Inferior parietal cortex (tissue), 1 donor: ENCODE measurements around the gene UCN3.
A peak's percentile ranks its signal among the peaks of the same experiment; 100 is the strongest.

Experiments
- DNase-seq: peaks from one replicate; pipeline ENCODE4 v3.0.0-alpha.2; 2016; ENCODE audit errors: extremely low spot score

The UCN3 gene, protein sequence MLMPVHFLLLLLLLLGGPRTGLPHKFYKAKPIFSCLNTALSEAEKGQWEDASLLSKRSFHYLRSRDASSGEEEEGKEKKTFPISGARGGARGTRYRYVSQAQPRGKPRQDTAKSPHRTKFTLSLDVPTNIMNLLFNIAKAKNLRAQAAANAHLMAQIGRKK

DNA sequence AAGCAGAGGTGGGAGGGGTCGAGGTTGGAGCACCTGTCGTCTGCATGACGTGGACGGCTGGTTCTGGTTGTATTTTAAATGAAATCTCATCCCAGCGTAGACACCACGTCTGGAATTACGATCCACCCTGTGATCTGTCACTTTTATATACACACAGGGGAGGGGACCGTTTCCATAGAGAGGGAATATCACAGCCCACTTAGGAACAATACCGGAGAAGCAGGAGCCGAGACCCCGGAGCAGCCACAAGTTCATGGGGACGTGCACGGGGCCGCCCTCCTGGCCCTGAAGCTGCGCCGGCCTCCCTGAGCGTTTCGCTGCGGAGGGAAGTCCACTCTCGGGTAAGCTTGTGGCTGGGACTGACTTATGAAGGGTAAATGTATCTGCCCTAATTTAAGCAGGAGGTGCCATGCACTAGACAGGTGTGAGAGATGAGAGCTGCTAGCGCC lies at the start of gene UCN3:
Gene UCN3, plus strand, starts transcription at position 77 of the 449 bp plus-strand sequence. CDS start 8,755 bp downstream, outside the sequence.
- DNase-seq = no peak

DNA sequence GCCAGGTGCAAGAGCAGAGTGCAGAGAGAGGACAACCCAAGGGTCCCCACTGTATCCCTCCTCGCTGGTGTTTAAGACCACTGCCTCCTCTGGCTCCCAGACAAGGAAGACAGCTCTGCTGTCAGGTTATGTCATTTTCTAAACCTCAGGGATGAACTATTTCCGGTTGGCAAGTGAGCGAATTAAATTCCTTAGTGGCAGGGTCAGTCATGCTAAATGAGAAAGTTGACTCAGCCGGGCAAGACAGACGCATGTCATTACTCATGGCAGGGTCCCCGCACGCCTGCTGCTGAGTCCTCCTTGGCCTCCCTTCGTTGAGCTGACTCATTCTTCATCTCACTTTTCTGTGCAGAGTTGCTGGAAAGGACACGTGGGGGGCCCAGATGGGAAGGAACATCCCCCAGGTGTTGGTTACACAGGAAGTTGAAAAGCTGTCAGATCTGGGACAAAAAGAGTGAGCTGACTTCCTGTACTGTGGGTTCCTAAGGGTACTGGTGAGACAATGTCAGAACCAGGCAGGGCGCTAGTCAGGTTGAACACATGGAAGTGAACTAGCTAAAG lies 47.1 kb upstream of the UCN3 start:
- DNase-seq = peak; percentile 2

DNA sequence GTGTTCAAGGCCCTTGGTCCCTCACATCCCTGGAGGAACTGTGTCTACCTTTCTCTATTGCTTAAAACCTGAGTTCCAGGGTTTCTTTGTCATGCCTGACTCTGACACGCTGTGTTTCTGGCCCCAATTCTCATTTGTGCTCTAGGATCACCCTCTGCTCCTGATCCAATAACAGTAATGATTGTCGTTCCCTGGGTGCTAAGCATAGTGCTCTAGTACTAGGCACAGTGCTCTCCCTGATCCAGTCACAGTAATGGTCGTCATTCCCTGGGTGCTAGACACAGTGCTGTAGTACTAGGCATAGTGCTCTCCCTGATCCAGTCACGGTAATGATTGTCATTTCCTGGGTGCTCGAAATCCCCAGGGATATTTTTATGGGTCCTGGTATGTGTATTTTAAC lies 46.6 kb upstream of the UCN3 start:
- no peak for DNase-seq

DNA sequence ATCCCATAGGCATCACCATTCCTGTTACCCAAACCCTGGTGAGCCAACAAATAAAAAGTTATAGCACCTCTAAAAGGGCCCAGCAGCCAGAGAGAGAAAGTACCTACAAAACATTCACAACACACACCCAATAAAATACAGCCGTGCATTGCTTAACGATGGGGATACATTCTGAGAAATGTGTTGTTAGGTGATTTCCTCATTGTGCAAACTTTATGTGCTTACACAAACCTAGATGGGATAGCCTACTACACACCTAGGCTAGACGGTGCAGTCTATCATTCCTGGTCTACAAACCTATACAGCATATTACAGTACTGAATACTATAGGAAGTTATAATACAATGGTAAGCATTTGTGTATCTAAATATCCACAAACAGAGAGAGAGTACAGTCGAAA lies 44.9 kb upstream of the UCN3 start:
- no peak for DNase-seq

DNA sequence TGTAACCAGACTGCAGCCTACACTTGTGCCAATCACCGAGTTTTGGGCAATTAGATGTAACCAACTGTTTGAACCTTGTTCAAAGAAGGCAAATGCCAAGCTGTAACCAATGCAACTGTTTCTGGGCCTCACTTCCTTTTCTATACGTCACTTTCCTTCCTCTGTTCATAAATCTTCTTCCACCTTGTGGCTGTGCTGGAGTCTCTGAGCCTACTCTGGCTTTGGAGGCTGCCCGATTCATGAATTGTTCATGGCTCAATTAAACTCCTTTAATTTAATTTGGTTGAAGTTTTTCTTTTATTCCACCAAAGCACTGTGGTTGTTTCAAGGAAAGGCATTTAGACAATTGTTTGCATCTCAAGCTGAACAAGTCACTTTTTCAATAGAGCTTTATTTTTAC lies 43.5 kb upstream of the UCN3 start:
- no peak for DNase-seq

DNA sequence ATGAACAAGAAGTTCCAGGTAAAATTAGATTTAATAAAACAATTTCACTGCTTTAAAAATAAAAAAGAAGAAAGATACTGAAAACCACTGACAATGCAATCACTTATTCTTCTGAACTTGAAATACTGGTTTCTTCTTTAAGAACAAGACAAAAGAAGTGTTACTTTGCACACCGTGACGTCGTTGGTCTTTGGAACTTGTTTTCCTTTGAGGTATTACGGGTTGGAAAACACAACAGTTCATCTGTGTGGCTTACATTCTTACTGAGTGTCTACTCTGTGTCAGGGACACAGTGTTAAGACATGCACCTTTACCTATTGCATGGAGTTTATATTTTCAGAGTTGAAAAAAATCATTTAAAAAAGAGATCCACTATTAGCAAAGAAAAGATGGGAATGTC lies 41.3 kb upstream of the UCN3 start:
- DNase-seq = no peak

DNA sequence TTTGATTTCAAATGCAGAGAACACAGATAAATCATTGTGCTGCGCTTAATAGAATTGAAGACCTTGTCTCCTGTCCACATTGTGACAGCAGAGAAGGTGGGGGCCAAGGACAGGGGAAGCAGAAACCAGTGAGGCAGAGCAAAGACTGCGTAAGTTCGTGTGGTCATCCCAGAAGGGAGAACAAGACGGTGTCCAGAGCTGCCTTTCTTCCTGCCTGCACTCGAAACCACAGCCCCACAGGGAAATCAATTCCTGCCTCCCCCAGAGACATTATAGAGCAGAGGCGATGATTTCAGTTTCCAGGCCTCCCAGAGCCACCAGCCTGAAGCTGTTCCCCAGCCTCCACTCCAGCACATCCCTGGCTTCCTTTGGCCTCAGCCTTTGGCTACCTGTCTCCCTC lies 39.7 kb upstream of the UCN3 start:
- no peak for DNase-seq

DNA sequence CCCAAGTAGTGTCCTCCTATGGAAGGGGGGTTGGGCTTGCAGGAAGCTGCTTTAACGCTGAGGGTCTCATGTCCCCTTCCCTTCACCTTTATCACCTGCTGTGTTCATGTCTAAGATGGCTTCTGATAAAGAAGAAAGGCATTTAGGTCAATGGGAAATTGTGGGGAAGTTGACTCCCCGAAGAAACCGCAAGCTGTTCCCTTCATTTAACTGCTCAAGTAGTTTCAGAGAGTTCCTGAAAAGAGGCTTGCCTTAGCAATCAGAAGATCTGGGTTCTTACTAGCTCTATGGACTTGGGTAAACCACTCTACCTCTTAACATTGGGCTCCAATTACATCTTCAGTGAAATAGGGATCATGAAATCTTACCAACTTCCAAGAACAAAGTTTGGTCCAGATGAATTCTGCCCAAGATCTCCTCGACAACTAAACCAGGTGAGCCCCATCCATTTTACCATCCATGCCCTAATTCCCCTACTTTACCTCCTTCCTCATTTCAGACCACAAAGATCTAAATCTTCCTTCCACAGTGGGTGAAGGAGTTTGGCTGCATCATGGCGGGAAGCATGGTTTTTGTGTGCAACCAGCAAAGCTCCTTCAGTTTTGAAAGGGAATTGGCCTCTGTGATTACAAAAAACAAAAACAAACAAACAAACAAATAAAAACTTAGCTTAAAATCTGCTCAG lies 30.4 kb upstream of the UCN3 start:
- DNase-seq = no peak

DNA sequence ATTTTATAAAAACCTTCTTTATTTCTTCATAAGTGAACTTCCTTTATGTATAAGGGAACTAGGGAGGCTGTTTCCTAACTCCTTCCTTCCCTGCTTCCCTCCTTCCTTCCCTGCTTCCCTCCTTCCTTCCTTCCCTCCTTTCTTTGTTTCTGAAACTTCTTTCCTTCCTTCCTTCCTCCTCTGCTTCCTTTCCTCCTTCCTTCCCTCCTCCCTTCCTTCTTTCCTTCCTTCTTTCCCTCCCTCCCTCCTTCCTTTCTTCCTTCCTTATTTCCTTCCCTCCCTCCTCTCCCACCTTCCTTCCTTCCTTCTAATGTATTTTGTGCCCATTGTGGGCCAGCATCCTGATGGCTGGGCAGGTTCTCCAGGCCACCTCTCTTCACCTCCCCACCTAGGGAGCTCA lies 26.8 kb upstream of the UCN3 start:
- DNase-seq = no peak

DNA sequence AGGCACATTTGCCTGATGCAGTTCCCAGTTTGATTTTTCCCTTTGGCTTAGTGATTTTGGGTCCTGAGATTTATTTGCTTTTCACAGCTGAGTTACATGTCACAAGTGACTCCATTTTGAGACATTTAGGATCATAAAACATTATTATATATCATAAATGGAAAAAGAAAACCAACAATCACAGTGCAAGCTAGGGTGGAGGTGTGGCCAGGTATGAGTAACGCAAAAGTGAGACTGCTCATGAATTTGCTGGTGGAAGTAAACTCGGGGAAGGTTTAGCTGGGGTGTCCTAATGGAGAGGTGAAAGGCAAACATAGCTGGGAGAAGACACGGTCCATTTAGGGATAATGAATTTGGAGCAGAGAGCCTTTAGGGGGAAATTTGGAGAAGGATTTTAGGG lies 21.7 kb upstream of the UCN3 start:
- DNase-seq = no peak

DNA sequence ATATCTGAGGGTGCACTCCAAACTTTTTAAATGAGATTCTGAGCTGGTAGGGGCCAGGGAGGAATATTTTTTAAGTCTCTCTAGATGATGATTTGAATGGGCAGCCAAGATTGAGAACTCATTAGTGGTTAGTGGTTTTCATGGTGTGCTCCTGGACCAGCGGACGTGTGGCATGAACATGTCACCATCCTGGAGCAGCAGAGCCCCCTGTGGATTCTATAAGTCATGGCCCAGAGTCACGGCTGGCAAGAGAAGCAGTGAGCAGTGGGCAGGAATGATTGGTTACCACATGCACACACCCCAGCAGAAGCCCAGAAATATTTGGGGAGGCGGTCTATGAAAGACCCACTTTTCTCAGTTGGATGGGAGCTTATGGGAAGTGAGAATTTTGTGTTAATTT lies 21.2 kb upstream of the UCN3 start:
- DNase-seq = no peak

DNA sequence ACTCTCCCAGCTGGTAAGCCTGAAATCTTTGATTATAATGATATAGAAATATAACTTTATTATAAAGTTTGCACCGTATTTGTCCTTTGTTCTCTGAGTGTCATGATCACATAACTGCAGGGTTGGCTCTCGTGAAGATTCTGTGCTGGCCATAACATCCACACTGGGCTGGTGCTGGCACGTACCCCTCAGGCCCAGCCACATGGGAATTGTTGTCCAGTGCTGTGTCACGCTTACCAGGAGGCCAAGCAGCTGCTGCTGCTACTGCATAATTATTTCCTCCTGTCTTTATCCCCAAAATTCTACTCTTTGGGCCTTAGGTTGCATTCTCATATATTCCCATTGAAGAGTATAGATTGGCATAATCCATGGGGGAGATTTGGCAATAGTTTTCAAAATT lies 20.8 kb upstream of the UCN3 start:
- no peak for DNase-seq

DNA sequence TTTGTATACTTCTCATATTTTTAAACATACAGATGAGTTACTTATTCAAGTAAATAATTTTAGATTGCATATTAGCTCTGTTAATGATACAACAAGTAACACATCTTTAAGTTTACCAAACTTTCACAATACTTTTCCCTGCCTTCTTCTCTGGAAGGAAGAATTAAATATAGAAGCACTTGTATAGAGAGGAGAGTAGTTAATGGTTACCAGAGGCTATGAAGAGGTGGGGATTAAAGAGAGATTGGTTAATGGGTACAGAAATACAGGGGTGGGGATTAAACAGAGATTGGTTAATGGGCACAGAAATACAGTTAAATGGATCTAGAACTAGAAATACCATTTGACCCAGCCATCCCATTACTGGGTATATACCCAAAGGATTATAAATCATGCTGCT lies 20.0 kb upstream of the UCN3 start:
- no peak for DNase-seq

DNA sequence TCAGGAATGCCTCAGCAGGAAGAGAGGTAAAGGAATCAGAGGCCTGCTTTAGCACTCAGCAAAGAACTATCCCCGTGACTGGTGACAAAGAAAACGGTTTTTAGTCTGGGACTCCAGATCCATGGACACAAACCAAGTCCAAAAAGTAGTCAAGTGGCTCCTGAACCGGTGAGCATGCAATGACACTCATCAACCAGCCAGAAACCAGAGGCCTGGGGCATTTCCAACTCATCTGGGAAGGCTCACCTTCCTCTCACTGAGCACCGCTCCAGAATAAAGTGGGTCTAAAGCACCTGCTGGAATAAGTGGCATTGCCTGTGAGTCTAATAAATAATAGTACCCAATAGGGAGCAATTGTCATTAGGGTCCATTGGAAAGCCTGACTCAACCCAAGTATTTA lies 17.9 kb upstream of the UCN3 start:
- DNase-seq = no peak

DNA sequence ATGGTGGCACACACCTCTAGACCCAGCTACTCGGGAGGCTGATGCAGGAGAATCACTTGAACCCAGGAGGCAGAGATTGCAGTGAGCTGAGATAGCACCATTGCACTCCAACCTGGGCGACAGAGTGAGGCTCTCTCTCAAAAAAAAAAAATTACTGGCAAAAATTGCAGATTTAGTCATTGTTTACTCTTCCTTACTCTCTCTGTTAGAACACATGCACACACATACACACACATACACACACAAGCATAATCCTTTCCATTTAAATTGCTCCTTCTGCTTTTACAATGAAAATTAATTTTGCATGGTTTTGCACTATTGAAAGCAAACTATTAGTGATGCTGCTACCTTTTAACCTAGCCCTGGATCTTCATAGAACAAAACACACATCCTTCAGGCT lies 15.4 kb upstream of the UCN3 start:
- no peak for DNase-seq

DNA sequence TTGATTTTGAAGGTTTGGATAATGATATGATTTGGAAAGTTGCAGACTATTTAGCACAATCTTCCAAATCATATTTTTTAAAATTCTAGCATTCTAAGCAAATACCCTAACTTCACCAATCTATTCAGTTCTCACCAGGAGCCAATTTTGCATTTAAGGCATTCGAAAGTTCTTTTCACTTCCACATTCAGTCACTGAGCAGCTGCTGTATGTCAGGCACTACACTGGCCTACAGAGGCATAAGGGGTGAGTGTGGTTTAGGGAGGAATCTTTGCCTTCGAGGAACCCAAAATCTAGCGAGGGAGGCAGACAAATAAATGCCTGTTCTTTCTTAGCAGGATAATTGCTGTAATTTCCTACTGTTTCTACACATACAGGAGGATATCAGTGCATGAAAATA lies 10.7 kb upstream of the UCN3 start:
- no peak for DNase-seq

DNA sequence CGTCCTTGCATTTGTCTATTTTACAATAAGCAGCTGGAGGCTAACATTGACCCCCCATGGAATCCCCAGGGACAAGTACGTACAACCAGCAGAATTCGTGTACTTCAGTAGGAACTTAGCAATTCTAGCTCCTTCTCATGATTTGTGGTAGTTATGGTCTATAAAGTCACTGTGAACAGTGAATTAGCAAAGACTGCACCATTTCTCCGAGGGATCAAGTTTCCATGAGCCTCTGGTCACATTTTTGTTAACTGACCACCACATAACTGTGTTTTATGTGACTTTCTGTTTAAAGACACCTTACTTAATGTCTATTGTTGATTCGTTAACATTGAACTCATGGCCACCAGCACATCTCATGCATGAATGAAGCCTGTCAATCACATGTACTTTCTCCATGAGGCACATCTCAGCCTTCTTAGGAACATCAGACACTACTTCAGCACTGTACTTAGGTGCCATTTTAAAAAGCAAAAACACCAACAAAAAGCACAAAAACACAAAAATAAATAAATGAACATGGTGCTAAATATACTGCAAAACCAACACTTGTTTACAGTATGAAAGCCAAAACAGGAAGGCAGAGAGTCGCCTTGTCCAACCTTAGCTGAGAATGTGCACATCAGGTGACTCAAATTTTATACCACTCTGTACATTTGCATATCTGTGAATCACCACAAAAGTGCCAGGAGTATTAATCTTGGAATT lies 9.0 kb upstream of the UCN3 start:
- no peak for DNase-seq

DNA sequence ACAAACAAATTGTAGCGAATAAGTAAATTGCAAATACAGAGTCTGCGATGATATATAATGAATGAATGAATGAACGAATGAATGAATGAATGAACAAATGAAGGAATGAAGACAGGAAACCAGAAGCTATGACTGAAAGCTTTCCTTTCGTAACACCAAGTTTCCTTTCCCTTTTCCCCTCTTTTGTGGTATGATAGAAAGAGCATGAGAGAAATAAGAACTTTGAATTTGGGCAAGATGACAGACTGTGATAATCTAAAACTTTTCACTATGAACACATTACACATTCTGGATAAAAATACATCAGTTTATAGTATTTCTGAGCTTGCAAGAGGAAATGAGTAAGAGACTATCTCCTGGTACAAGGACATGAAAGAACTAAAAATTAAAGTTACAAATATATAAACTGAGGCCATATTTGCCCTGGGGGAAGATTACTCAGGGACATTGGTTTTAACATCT lies 8.4 kb upstream of the UCN3 start:
- DNase-seq = no peak

DNA sequence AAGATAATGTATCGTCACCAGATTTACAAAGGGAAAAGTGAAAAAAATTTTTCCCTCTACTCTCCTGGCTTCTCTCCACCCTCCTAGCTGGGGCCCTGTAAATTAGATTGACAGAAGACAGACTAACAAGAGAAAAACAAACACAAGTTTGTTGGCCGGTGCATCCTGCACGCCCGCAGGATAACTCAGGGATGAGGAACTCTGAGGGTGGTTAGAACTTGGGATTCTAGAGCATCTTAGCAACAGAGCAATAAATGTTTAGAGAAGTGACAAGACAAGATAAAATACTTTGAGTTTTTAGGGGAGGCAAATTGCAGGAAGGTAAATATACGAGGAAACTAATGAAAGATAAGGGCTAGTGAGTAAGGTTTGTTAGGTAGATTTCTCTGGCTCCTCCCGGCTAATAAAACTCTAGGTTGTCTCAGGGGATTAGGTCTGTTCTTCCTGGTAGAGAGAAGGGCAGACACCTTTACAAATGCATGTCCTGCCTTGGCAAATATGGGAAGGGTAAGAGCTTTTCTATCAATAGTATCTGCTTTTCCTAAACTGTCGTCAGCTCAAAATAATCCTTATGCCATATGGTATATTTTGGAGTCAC lies 4.3 kb upstream of the UCN3 start:
- DNase-seq = no peak

DNA sequence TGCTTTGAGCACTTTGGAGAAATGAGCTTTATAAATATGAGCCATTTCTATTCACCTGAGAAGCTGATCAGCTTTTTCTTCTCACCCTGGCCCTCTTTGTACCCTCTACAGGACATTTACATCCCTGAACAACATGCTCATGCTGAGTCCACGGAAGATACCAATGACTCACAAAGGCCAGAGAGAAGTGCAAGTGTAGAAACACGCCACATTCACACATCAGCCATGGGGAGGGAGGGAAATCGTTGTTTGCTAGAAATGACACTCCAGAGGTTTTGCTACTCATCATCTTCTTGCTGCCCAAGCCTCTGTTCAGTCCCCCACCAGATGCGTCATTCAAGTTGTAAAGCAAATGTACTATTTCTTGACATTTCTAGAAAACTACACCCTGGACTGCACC lies 2.8 kb upstream of the UCN3 start:
- DNase-seq = no peak

DNA sequence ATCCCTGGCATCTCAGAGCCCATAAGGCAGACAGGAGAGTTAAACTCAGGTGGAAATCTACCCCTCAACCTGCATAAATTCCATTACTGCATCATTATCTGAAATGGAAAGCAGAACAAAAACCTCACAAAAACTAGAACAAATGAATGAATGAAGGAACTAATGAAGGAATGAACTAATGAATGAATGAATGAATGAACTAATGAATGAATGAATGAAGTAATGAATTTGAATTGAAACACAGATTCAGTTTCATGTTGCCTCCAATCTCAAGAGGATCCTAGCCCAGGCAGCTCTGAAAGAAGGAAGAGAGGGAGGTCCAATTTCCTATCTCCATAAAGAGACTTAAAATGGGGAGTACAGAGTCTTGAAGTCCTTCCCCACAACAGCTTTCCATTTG lies 1.9 kb upstream of the UCN3 start:
- no peak for DNase-seq

DNA sequence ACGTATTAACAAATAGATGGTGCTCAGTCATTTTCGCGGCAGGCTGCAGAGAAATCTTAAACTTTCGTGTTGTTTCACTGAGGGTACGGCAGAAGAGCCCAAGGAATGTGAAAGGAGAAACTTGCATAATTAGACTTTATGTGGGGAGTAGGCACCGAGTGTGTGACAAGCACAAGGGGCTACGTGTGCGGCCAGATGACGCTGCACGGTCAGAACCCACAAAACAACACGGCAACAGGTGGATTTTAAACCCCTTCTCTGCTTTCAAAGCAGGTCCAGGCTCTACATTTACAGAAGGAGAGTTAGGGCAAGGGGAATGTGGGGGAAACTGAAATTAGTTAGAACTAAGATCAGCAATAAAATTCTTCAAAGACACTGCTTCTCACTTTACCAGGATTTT lies 392 bp upstream of the UCN3 start:
- no peak for DNase-seq

DNA sequence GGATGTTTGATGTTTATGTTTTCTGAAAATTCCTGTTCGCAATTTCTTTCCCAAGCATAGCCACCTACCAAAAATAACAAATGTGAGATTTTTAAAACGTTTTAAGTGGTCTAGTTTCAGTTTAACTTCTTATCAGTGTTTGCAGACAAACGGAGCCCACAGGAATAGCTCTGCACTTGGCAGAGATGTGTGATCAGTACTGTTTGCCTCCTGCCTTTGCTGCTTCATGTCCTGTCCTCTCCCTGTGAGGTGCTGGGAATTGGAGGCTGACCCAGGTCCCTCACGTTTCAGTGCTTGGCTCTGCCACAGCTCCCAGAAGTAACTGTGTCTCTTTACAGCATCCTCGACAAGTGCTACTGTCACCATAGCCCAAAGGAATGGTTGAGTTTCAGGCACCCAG lies 1.2 kb downstream of the UCN3 start:
- DNase-seq = no peak
